ENCODE measurements around the gene STAT5B. TPM values are rescaled to one million over a fixed set of nuclear protein-coding genes. Genes with fewer than 3 reads are reported as not detected.
"Not testable (repeated sequence)": the region's sequence is repeated elsewhere in the genome, so short reads cannot be mapped to it uniquely, and the experiment has no call there.

The STAT5B gene
- total RNA-seq, 1 donor from 2014 or later: 184 TPM

GRCh38 chr17:42211921-42212341 lies 64.3 kb downstream of the STAT5B start:
- intact Hi-C loops (cut with micrococcal nuclease); H3K27ac Mint-ChIP-seq; H3K27me3 Mint-ChIP-seq; H3K4me3 Mint-ChIP-seq; H3K4me1 Mint-ChIP-seq; DNase-seq; H3K9me3 Mint-ChIP-seq: not testable (repeated sequence)
- peaks cover 61% of the 10 kb centered on the region for H3K36me3 Mint-ChIP-seq (ENCODE audit: low read depth)

- no peak overlapping the region for H3K27ac Mint-ChIP-seq
- H3K9me3 Mint-ChIP-seq: no peaks in the 10 kb centered on the region
- intact Hi-C loops (cut with micrococcal nuclease): no loop called here
- peaks cover 60% of the 10 kb centered on the region for H3K36me3 Mint-ChIP-seq (ENCODE audit: low read depth)
- no peak for DNase-seq
- H3K27me3 Mint-ChIP-seq: no peaks in the 10 kb centered on the region
- no peaks in the 10 kb centered on the region for H3K4me1 Mint-ChIP-seq
- no peak overlapping the region for H3K4me3 Mint-ChIP-seq
Observed at GRCh38 chr17:42210046-42210445, 66.1 kb downstream of the STAT5B start.

GRCh38 chr17:42206153-42206612 lies 70.0 kb downstream of the STAT5B start:
- peaks cover 73% of the 10 kb centered on the region for H3K36me3 Mint-ChIP-seq (ENCODE audit: low read depth)

GRCh38 chr17:42203354-42203753 lies 72.8 kb downstream of the STAT5B start:
- Mint-ChIP-seq H3K27ac (no peak overlapping the region), H3K4me3 (no peak overlapping the region), H3K27me3 (no peaks in the 10 kb centered on the region), H3K36me3 (ENCODE audit: low read depth) (peaks cover 70% of the 10 kb centered on the region), H3K4me1 (no peaks in the 10 kb centered on the region), H3K9me3 (no peaks in the 10 kb centered on the region)
- intact Hi-C loops (cut with micrococcal nuclease): no loop called here
- no peak for DNase-seq

More at GRCh38 chr17:42206153-42206612, 70.0 kb downstream of the STAT5B start:
- H3K4me3 Mint-ChIP-seq; H3K27ac Mint-ChIP-seq; H3K27me3 Mint-ChIP-seq; intact Hi-C loops (cut with micrococcal nuclease); DNase-seq; H3K4me1 Mint-ChIP-seq; H3K9me3 Mint-ChIP-seq: not testable (repeated sequence)

- intact Hi-C loops (cut with micrococcal nuclease): no loop called here
- Mint-ChIP-seq H3K36me3 (ENCODE audit: low read depth) (peaks cover 68% of the 10 kb centered on the region), H3K27ac (no peak overlapping the region), H3K4me3 (no peak overlapping the region), H3K27me3 (no peaks in the 10 kb centered on the region), H3K9me3 (no peaks in the 10 kb centered on the region), H3K4me1 (no peaks in the 10 kb centered on the region)
- DNase-seq: no peak
Observed at GRCh38 chr17:42202696-42203095, 73.5 kb downstream of the STAT5B start.

- H3K27me3 Mint-ChIP-seq: no peaks in the 10 kb centered on the region
- no peaks in the 10 kb centered on the region for H3K4me1 Mint-ChIP-seq
- intact Hi-C loops (cut with micrococcal nuclease): no loop called here
- DNase-seq: no peak
- no peak overlapping the region for H3K4me3 Mint-ChIP-seq
- peaks cover 63% of the 10 kb centered on the region for H3K36me3 Mint-ChIP-seq (ENCODE audit: low read depth)
- no peaks in the 10 kb centered on the region for H3K9me3 Mint-ChIP-seq
- peak overlapping the region; percentile 45 for H3K27ac Mint-ChIP-seq
Observed at GRCh38 chr17:42202159-42202558, 74.0 kb downstream of the STAT5B start.

GRCh38 chr17:42201458-42201772 lies 74.8 kb downstream of the STAT5B start:
- peaks cover 58% of the 10 kb centered on the region for H3K36me3 Mint-ChIP-seq (ENCODE audit: low read depth)
- no peaks in the 10 kb centered on the region for H3K27me3 Mint-ChIP-seq
- no peaks in the 10 kb centered on the region for H3K9me3 Mint-ChIP-seq
- H3K27ac Mint-ChIP-seq: peak overlapping the region; percentile 34
- intact Hi-C loops (cut with micrococcal nuclease): no loop called here
- no peak overlapping the region for H3K4me3 Mint-ChIP-seq
- no peak for DNase-seq
- H3K4me1 Mint-ChIP-seq: no peaks in the 10 kb centered on the region

- H3K27ac Mint-ChIP-seq: no peak overlapping the region
- DNase-seq: no peak
- H3K9me3 Mint-ChIP-seq: no peaks in the 10 kb centered on the region
- no peaks in the 10 kb centered on the region for H3K27me3 Mint-ChIP-seq
- H3K36me3 Mint-ChIP-seq (ENCODE audit: low read depth): peaks cover 53% of the 10 kb centered on the region
- no peaks in the 10 kb centered on the region for H3K4me1 Mint-ChIP-seq
- no peak overlapping the region for H3K4me3 Mint-ChIP-seq
- intact Hi-C loops (cut with micrococcal nuclease): no loop called here
Observed at GRCh38 chr17:42200706-42201457, 75.3 kb downstream of the STAT5B start.

GRCh38 chr17:42199416-42200011 lies 76.7 kb downstream of the STAT5B start:
- Mint-ChIP-seq H3K9me3 (no peaks in the 10 kb centered on the region), H3K27me3 (no peaks in the 10 kb centered on the region), H3K4me3 (no peak overlapping the region), H3K4me1 (peaks cover under 1% of the 10 kb centered on the region), H3K27ac (no peak overlapping the region), H3K36me3 (ENCODE audit: low read depth) (peaks cover 43% of the 10 kb centered on the region)
- intact Hi-C loops (cut with micrococcal nuclease): no loop called here
- DNase-seq: peak; percentile 54

GRCh38 chr17:42198897-42199296 lies 77.3 kb downstream of the STAT5B start:
- H3K4me1 Mint-ChIP-seq: peaks cover 4% of the 10 kb centered on the region
- no peak overlapping the region for H3K4me3 Mint-ChIP-seq
- peaks cover 38% of the 10 kb centered on the region for H3K36me3 Mint-ChIP-seq (ENCODE audit: low read depth)
- H3K27ac Mint-ChIP-seq: peak overlapping the region; percentile 65
- no peaks in the 10 kb centered on the region for H3K27me3 Mint-ChIP-seq
- intact Hi-C loops (cut with micrococcal nuclease): no loop called here
- no peak for DNase-seq
- H3K9me3 Mint-ChIP-seq: no peaks in the 10 kb centered on the region

GRCh38 chr17:42197564-42198156 lies 78.5 kb downstream of the STAT5B start:
- Mint-ChIP-seq H3K27me3 (no peaks in the 10 kb centered on the region), H3K4me1 (peaks cover 13% of the 10 kb centered on the region), H3K9me3 (no peaks in the 10 kb centered on the region), H3K27ac (no peak overlapping the region), H3K4me3 (no peak overlapping the region), H3K36me3 (ENCODE audit: low read depth) (peaks cover 29% of the 10 kb centered on the region)
- peak; percentile 56 for DNase-seq
- intact Hi-C loops (cut with micrococcal nuclease): no loop called here

- Mint-ChIP-seq H3K4me3 (peak within 1 kb of the TSS; percentile 89), H3K36me3 (ENCODE audit: low read depth) (peaks cover 3% of the 10 kb centered on the region), H3K9me3 (no peaks in the 10 kb centered on the region), H3K27ac (peak within 1 kb of the TSS; percentile 84), H3K4me1 (peaks cover 14% of the 10 kb centered on the region), H3K27me3 (no peaks in the 10 kb centered on the region)
- intact Hi-C loops (cut with micrococcal nuclease): loop anchor here (1.0 to 5.0 kb wide), 2 partner anchors 39 to 483 kb away; partner anchors contain the start of gene PLEKHH3
- DNase-seq: peak; percentile 95
Observed at GRCh38 chr17:42193969-42194899, 82.0 kb downstream of the STAT5B start, which contains the start of gene GHDC. TSS of gene GHDC (minus strand) at chr17:42194494. CDS start at chr17:42193581, 913 bp downstream.

GRCh38 chr17:42193216-42193968 lies 82.8 kb downstream of the STAT5B start:
- peaks cover 14% of the 10 kb centered on the region for H3K4me1 Mint-ChIP-seq
- DNase-seq: peak; percentile 58
- H3K27me3 Mint-ChIP-seq: no peaks in the 10 kb centered on the region
- H3K9me3 Mint-ChIP-seq: no peaks in the 10 kb centered on the region
- peak overlapping the region; percentile 84 for H3K27ac Mint-ChIP-seq
- intact Hi-C loops (cut with micrococcal nuclease): loop anchor here (5.0 kb wide), 1 partner anchor 484 kb away; the partner anchor contains the start of gene PLEKHH3
- no peaks in the 10 kb centered on the region for H3K36me3 Mint-ChIP-seq (ENCODE audit: low read depth)
- peak overlapping the region; percentile 89 for H3K4me3 Mint-ChIP-seq

Data from activated CD4-positive, alpha-beta T cell treated with anti-CD3 and anti-CD28 coated beads, Interleukin-2, amount 10 ng/mL, durations not matched to agents 24 days and 14 days (primary cell).